GM21360 (cell line): ENCODE measurements around the gene NR3C2.

Experiments used
- ATAC-seq: cut with Tn5 transposase; IDR thresholded peaks from one replicate; pipeline ENCODE4 v1.9.1; 2021; ENCODE audit warnings: mild to moderate bottlenecking, moderate library complexity; ENCODE audit not compliant: unreplicated experiment

The NR3C2 gene

GRCh38 chr4:148435654-148436406, 6.4 kb downstream of the NR3C2 start:
- no peak for ATAC-seq

DNA sequence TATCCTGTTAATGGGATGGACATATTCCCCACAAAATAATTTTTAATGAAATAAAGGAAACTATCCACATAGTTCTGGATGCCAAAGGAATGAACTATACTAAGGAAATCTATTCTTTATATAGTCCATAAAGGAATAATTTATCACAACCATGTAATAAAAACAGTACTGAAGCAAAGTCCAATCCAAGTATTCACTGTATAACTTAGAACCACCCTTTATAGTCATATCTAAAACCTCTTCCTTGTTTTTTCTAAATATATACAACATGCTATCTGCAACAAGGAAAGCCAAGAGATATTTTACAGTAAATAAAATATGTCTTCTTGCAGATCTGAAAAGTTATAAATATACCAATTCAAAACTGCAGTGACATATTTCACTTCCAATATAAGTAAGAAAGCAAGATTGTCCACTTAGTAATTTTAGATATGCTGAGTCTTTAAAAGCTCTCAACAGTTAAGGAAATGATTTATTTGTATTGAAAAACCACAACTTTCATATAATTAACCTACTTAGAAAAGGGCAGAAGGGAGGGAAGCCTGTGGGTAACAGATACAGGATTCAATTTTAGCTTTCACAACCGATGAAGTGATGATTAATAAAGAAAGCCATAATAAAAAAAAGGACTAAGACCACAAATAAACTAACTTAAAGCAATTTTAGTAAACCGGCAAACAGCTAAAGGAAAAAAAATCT, 8.0 kb downstream of the NR3C2 start:
- ATAC-seq, result no peak

- no peak for ATAC-seq
Measured at GRCh38 chr4:148431401-148431800, 10.8 kb downstream of the NR3C2 start.

DNA sequence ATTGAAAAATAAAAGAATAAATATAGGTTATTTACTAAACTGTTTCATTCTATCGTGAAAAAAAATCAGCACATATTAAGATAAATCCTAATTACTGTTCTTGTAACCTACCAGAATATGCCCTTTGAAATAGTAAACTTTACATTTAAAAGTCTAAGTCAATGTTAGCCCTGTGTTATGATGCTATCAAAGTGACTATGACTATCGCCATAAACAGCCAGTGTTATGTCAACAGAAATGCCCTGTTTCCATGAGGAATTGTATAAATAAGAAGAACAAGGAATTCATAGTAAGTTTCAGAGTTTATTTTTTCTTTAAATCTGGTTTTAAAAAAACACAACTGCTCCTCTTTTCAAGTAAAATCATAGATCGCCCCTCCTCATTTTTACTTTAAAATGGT, 11.4 kb downstream of the NR3C2 start:
- ATAC-seq, result no peak

- ATAC-seq, result no peak
Measured at GRCh38 chr4:148429206-148429605, 13.0 kb downstream of the NR3C2 start.

GRCh38 chr4:148426643-148427042, 15.6 kb downstream of the NR3C2 start:
- no peak for ATAC-seq

DNA sequence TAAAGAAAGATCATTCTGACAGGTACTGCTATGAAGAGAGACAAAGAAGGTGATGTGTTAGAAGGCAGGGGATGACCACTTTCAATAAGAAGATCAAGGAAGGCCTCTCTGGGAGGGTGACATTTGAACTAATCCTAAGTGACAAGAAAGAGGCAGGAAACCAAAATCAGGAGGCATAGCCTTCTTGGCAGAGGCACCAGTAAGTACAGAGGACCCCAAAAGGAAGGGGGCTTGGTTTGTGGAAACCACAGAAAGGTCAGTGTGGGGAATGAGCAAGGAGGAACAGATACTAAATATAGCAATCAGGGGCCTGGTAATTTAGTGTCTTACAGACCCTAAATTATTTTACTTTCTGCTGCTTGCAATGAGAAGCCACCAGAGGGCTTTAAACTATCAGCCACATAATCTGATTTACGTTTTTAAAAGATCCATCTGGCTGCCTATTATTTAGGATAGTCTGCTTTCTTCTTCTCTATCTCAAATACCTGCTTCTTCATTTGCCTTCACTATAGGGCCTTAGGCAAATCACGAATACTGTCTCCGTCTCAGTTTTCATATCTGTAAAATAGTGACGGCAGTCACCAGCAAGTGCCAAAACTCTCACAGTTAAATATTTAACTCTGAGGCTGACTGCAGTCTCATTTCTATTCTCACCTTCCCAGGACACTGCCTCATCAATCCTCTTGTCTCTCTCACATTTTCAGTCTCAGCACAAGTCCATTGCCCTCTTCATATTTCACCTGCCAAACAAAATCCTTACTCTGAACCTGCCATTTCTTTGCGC, 16.7 kb downstream of the NR3C2 start:
- no peak for ATAC-seq

- ATAC-seq, result no peak
Measured at GRCh38 chr4:148420397-148420796, 21.8 kb downstream of the NR3C2 start.

- no peak for ATAC-seq
Measured at GRCh38 chr4:148415500-148415899, 26.7 kb downstream of the NR3C2 start.

DNA sequence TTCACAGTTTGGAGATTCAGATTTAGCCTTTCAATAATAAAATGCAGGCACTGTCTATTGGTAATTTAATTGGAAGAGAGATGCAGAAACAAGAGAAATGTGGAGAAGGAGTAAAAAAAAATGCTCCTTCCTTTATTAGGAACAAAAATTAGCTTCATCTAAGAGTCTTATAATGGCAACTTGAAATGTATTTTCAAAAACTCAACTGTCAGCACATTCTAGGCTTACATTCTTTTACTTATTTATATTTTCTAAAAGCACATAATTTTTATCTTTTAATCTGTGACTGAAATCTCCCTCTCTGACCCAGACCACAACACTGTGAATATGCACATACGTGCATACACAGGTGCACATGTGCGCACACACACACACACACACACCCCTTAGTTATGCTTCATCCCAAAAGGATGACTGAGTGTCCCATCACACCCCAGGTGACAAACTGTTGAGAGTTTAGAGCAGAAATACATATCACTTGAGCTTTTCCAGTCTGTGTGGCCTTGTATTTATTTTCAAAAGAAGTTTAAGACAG, 29.7 kb downstream of the NR3C2 start:
- ATAC-seq, result no peak

GRCh38 chr4:148405161-148405893, 36.9 kb downstream of the NR3C2 start:
- no peak for ATAC-seq

- ATAC-seq, result no peak
Measured at GRCh38 chr4:148398988-148399387, 43.2 kb downstream of the NR3C2 start.

GRCh38 chr4:148397771-148398170, 44.4 kb downstream of the NR3C2 start:
- ATAC-seq, result no peak

DNA sequence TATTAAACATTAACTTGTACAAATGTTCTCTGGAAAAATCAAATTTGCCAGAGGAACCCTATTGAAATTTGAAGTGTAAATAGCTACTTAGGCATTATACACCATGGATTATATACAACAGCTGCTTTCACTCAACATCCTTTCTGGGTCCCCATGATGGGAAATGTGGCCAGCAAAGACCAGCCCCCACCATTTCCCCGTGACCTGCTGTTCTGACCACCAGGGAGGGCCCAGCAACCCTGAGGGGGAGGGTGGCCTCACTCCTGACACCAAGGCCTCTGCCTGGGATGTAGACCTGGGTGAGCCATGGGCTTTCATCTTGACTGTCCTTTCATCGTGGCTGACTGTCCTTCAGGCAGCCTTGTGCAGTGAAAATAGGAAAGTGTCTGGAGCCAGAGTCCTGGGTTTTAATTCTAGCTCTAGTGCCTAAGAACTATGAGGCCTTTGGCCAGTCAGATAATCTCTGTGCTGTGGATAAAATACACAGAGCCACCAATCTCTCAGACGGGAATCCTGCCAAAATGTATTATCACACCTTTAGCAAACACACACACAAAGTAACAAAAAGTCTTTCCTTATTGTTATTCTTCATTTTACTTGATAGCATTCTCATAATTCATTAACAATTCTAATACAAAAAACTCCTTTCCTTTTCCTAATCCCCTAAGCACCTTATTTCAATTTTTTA, 45.1 kb downstream of the NR3C2 start:
- ATAC-seq, result no peak

DNA sequence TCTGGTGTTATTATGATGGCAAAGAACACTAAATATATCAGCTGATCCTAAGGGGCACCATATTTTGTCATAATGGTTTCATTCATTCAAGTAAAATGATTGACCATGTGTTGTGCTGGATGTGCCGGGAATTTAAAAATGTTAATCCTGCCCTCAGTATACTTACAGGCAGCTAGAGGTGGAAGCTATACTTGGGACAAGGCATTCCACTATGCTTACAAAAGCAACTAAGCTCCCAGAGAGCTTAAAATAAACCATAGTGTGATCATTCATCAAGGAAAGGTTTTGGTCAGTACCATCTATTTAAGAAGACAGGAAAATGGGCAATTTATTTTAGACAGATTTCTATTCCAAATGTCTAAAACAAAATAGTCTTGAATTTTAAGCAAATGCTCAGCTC, 46.4 kb downstream of the NR3C2 start:
- ATAC-seq, result no peak

GRCh38 chr4:148391056-148391455, 51.2 kb downstream of the NR3C2 start:
- ATAC-seq, result no peak

- ATAC-seq, result no peak
Measured at GRCh38 chr4:148390311-148390710, 51.9 kb downstream of the NR3C2 start.

- no peak for ATAC-seq
Measured at GRCh38 chr4:148380291-148380690, 61.9 kb downstream of the NR3C2 start.

DNA sequence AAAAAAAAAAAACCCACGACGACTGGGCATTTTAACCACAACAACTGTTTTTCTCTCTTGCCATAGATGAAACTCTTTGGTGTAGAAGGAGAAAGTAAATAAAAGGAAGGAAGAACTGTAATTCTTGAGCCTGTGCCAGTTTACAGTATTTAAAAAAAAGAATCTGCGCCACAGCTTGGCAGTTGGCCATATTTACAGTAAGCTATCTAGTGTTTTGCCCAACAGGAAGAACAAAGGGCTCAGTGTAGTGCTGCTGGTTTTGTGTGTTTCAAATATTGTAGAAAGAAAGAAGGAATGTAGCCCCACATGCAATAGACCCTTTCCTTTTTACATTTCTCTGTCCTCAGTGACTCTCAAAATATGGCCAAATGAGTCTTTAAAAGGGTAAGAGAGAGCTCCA, 66.1 kb downstream of the NR3C2 start:
- ATAC-seq, result no peak

DNA sequence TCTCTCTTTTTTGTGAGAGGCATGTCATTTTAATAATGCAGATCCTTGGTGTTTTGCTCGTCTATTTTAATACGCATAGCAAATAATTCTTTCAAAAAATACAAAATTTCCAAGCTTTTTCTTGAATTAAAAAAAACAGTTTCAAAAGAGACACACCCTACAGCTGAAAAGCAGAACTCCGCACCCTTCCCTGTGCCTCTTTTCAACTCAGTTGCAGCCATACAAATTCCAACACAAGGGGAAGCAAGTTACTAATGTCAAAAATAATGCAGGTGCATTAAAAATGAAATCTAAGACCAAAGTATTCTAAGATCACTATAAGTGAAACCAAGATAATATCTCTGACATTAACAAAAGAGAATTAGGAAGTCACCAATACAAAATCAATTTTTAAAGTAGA, 66.6 kb downstream of the NR3C2 start:
- no peak for ATAC-seq
